ENCODE data around the gene RNLS. TPM values are rescaled to one million over a fixed set of nuclear protein-coding genes. Genes with fewer than 3 reads are reported as not detected.

Gene RNLS
- total RNA-seq, 3 donors from 2014 or later (not counting 1 experiment from before 2014, with no cell fraction given) = 4.0 to 6.8 (median 4.4) TPM

DNA sequence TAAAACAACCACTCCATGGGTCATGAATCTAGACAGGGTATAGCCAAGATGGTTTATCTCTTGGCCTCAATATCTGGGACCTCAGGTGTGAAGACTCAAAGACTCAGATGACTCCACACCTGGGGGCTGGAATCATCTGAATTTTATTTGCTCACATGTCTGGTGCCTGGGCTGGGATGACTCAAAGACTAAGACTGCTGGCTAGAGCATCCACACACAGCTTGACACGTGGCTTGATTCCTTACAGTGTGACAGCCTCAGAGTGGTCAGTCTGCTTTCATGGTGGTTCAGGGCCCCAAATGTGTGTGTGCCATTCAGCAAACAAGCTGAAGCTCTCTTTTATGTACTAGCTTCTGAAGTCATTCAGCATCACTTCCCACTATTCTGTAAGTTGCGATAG is 333.7 kb downstream of the RNLS start:
- H3K27ac Mint-ChIP-seq = no peak overlapping the region
- H3K36me3 Mint-ChIP-seq = no peaks in the 10 kb centered on the region
- H3K4me1 Mint-ChIP-seq = peaks cover 7 to 9% of the 10 kb centered on the region in 2 donors
- no peaks in the 10 kb centered on the region for H3K27me3 Mint-ChIP-seq (ENCODE audit: low read depth in 2 of 2)
- TF ChIP-seq CTCF (IDR thresholded peaks at IDR 0.05) = no peak
- Histone ChIP-seq H3K4me1 (ENCODE audit: control insufficient read depth, insufficient read depth, low read length) (peaks cover 3% of the 10 kb centered on the region), H3K27me3 (ENCODE audit: control insufficient read depth, insufficient read depth, low read length) (no peaks in the 10 kb centered on the region), H3K4me3 (ENCODE audit: low read length) (no peak overlapping the region), H3K9me3 (ENCODE audit: control insufficient read depth, insufficient read depth, low read length) (no peaks in the 10 kb centered on the region), H3K36me3 (ENCODE audit: control insufficient read depth, insufficient read depth, low read length) (no peaks in the 10 kb centered on the region), H3K27ac (ENCODE audit: low read length) (no peak overlapping the region)
- intact Hi-C loops (cut with micrococcal nuclease) = no loop called here
- no peak overlapping the region for H3K4me3 Mint-ChIP-seq
- H3K9me3 Mint-ChIP-seq = no peaks in the 10 kb centered on the region
- no peak for ATAC-seq
- 66% methylated on average over 2 of the region's 2 CpGs for WGBS (ENCODE audit: insufficient coverage)
- DNase-seq = no peak

GRCh38 chr10:88246675-88247074 is 336.4 kb downstream of the RNLS start:
- no peak overlapping the region for H3K27ac Mint-ChIP-seq
- intact Hi-C loops (cut with micrococcal nuclease) = no loop called here
- Histone ChIP-seq H3K4me3 (ENCODE audit: low read length) (no peak overlapping the region), H3K27ac (ENCODE audit: low read length) (no peak overlapping the region), H3K27me3 (ENCODE audit: control insufficient read depth, insufficient read depth, low read length) (no peaks in the 10 kb centered on the region), H3K4me1 (ENCODE audit: control insufficient read depth, insufficient read depth, low read length) (peaks cover 6% of the 10 kb centered on the region), H3K36me3 (ENCODE audit: control insufficient read depth, insufficient read depth, low read length) (no peaks in the 10 kb centered on the region), H3K9me3 (ENCODE audit: control insufficient read depth, insufficient read depth, low read length) (no peaks in the 10 kb centered on the region)
- no peak for TF ChIP-seq CTCF (IDR thresholded peaks at IDR 0.05)
- WGBS (ENCODE audit: insufficient coverage) = 90% methylated on average over 4 of the region's 4 CpGs
- peaks cover 0 to 8% of the 10 kb centered on the region in 2 donors for H3K27me3 Mint-ChIP-seq (ENCODE audit: low read depth in 2 of 2)
- H3K9me3 Mint-ChIP-seq = no peaks in the 10 kb centered on the region
- H3K4me3 Mint-ChIP-seq = no peak overlapping the region
- H3K4me1 Mint-ChIP-seq = peaks cover 11 to 12% of the 10 kb centered on the region in 2 donors
- H3K36me3 Mint-ChIP-seq = no peaks in the 10 kb centered on the region
- no peak for ATAC-seq
- DNase-seq = no peak

- H3K36me3 ChIP-seq (ENCODE audit: control insufficient read depth, insufficient read depth, low read length) = no peaks in the 10 kb centered on the region
- Mint-ChIP-seq H3K9me3 (no peaks in the 10 kb centered on the region), H3K4me3 (no peak overlapping the region), H3K4me1 (peaks cover 11 to 12% of the 10 kb centered on the region in 2 donors), H3K36me3 (no peaks in the 10 kb centered on the region), H3K27me3 (ENCODE audit: low read depth in 2 of 2) (peaks cover 0 to 11% of the 10 kb centered on the region in 2 donors), H3K27ac (no peak overlapping the region)
- H3K27me3 ChIP-seq (ENCODE audit: control insufficient read depth, insufficient read depth, low read length) = no peaks in the 10 kb centered on the region
- no peak for TF ChIP-seq CTCF (IDR thresholded peaks at IDR 0.05)
- ATAC-seq = no peak
- intact Hi-C loops (cut with micrococcal nuclease) = no loop called here
- H3K27ac ChIP-seq (ENCODE audit: low read length) = no peak overlapping the region
- no peak overlapping the region for H3K4me3 ChIP-seq (ENCODE audit: low read length)
- no peak for DNase-seq
- no peaks in the 10 kb centered on the region for H3K9me3 ChIP-seq (ENCODE audit: control insufficient read depth, insufficient read depth, low read length)
- 92% methylated on average over 4 of the region's 4 CpGs for WGBS (ENCODE audit: insufficient coverage)
- H3K4me1 ChIP-seq (ENCODE audit: control insufficient read depth, insufficient read depth, low read length) = peaks cover 6% of the 10 kb centered on the region
Measured at GRCh38 chr10:88245974-88246511, 337.1 kb downstream of the RNLS start.
